ENCODE measurements around the gene MGAT1. TPM values are rescaled to one million over a fixed set of nuclear protein-coding genes. Genes with fewer than 3 reads are reported as not detected.

MGAT1 gene
- 26.0 TPM for total RNA-seq

GRCh38 chr5:180802325-180803180, at the start of gene MGAT1:
TSS of gene MGAT1 (minus strand) at chr5:180802806. CDS start at chr5:180792971, 9,835 bp downstream.

GRCh38 chr5:180739958-180740357, 62.6 kb downstream of the MGAT1 start, which contains the start of gene OR2Y1:
TSS of gene OR2Y1 (minus strand) at chr5:180740058. CDS start at chr5:180740058, 0 bp downstream.

Other genes starting within 250 kb of the MGAT1 start
- not detected for gene SCGB3A1, start 211.3 kb downstream of the MGAT1 start, total RNA-seq
- gene FLT4, start 153.2 kb downstream of the MGAT1 start, total RNA-seq, result 3.1 TPM
- gene OR2Y1, start 62.7 kb downstream of the MGAT1 start, total RNA-seq, result not detected
- gene ZFP62, start 58.5 kb upstream of the MGAT1 start, total RNA-seq, result 74.2 TPM
- gene BTNL8, start 96.4 kb upstream of the MGAT1 start, total RNA-seq, result not detected
- not detected for gene BTNL3, start 186.0 kb upstream of the MGAT1 start, total RNA-seq
- gene BTNL9, start 237.5 kb upstream of the MGAT1 start, total RNA-seq, result 5.6 TPM

Measured in parietal lobe (tissue), 1 donor.